SK-N-SH (cell line): ENCODE results near the gene PCK1. TPM values are rescaled to one million over a fixed set of nuclear protein-coding genes. Genes with fewer than 3 reads are reported as not detected.

Experiments
- CTCF ChIA-PET: fragments of 300-600, 350-600 bp; formaldehyde crosslinking; extraction: SDS; loops from one replicate; lab custom pipeline; 2021; lab: Yijun Ruan, JAX
- POLR2A ChIA-PET: fragments of 350-600 bp; sonication (Branson Sonifier 250); formaldehyde crosslinking; extraction: SDS; loops from one replicate; lab custom pipeline; 2020; ENCODE audit warnings: antibody characterized with exemption, inconsistent platforms; lab: Yijun Ruan, JAX
- DNase-seq: peaks from one replicate; pipeline ENCODE4 v3.0.0; 2012
- H2AFZ ChIP-seq: fragments of 200-600 bp; sonication (generic); 2 replicates; pipeline ENCODE4 v1.8.1; 2016; ENCODE audit warnings: antibody characterized with exemption, mild to moderate bottlenecking, low read depth
- H3F3A ChIP-seq: fragments of 200-600 bp; sonication (generic); replicated peaks from 2 replicates; pipeline ENCODE3; 2016; ENCODE audit warnings: antibody characterized with exemption, mild to moderate bottlenecking; ENCODE audit not compliant: insufficient read depth
- H3K27ac ChIP-seq, 2 experiments: fragments of 200-500 bp in 1 of 2; fragments of 200-600 bp in 1 of 2; sonication (Bioruptor generic) in 1 of 2; sonication (generic), shearing (Covaris generic) in 1 of 2; 2 replicates each; pipeline versions ENCODE4 v1.5.1 to v1.6.1; 2014 to 2016; ENCODE audit warnings: low read depth in 2 of 2, inconsistent platforms in 1 of 2, low read length in 1 of 2, mild to moderate bottlenecking in 1 of 2, mixed read lengths in 1 of 2
- H3K27me3 ChIP-seq: fragments of 200-600 bp; sonication (generic), shearing (Covaris generic); 2 replicates; pipeline ENCODE4 v1.6.1; 2016; ENCODE audit warnings: mixed run types; ENCODE audit not compliant: insufficient read depth
- H3K36me3 ChIP-seq, 2 experiments: fragments of 200-500 bp in 1 of 2; fragments of 200-600 bp in 1 of 2; sonication (Bioruptor generic) in 1 of 2; sonication (generic) in 1 of 2; replicated peaks in 1 of 2; 2 replicates each; pipeline versions ENCODE3 to v1.5.1; 2014 to 2016; ENCODE audit warnings: low read length in 1 of 2, mild to moderate bottlenecking in 1 of 2; ENCODE audit not compliant: insufficient read depth in 2 of 2, control insufficient read depth in 1 of 2
- H3K4me1 ChIP-seq, 2 experiments: fragments of 200-500 bp in 1 of 2; fragments of 200-600 bp in 1 of 2; sonication (Bioruptor generic) in 1 of 2; sonication (generic), shearing (Covaris generic) in 1 of 2; 2 replicates each; pipeline versions ENCODE4 v1.5.1 to v1.6.1; 2014 to 2016; ENCODE audit warnings: low read depth in 1 of 2, low read length in 1 of 2, mixed run types in 1 of 2; ENCODE audit not compliant: insufficient read depth in 2 of 2, control insufficient read depth in 1 of 2
- H3K4me2 ChIP-seq: fragments of 200-600 bp; sonication (generic), shearing (Covaris generic); 2 replicates; pipeline ENCODE4 v1.6.1; 2017; ENCODE audit warnings: mixed run types
- H3K4me3 ChIP-seq, 2 experiments: fragments of 200-500 bp in 1 of 2; fragments of 200-600 bp in 1 of 2; sonication (Bioruptor generic) in 1 of 2; sonication (generic), shearing (Covaris generic) in 1 of 2; 2 replicates each; pipeline versions ENCODE4 v1.5.1 to v1.8.1; 2014 to 2016; ENCODE audit warnings: low read depth in 2 of 2, inconsistent platforms in 1 of 2, low read length in 1 of 2, mild to moderate bottlenecking in 1 of 2, mixed read lengths in 1 of 2, moderate library complexity in 1 of 2
- H3K79me2 ChIP-seq: fragments of 200-600 bp; sonication (generic); 2 replicates; pipeline ENCODE4 v1.8.1; 2017; ENCODE audit warnings: mild to moderate bottlenecking; ENCODE audit not compliant: insufficient read depth
- H3K9ac ChIP-seq: fragments of 200-600 bp; sonication (generic); 2 replicates; pipeline ENCODE4 v1.6.1; 2017; ENCODE audit warnings: mixed run types
- H3K9me2 ChIP-seq: fragments of 200-600 bp; sonication (generic); 2 replicates; pipeline ENCODE4 v1.6.1; 2017; ENCODE audit warnings: mixed run types
- H3K9me3 ChIP-seq: fragments of 200-600 bp; sonication (generic); 2 replicates; pipeline ENCODE4 v1.6.1; 2017; ENCODE audit warnings: mixed run types, mild to moderate bottlenecking, moderate library complexity
- H4K20me1 ChIP-seq: fragments of 200-600 bp; sonication (generic); 2 replicates; pipeline ENCODE4 v1.6.1; 2017; ENCODE audit warnings: mild to moderate bottlenecking, mixed run types; ENCODE audit not compliant: insufficient read depth
- CHD2 ChIP-seq: fragments of 150-350 bp; IDR thresholded peaks from 2 replicates; pipeline ENCODE4 v1.6.1; 2018; ENCODE audit warnings: low read length; ENCODE audit not compliant: partially characterized antibody
- EP300 ChIP-seq, 2 experiments: IDR thresholded peaks; 2 replicates each; pipeline versions ENCODE4 v1.4.0 to v1.6.1; 2012; ENCODE audit warnings: borderline replicate concordance in 1 of 2, low read depth in 1 of 2, low read length in 1 of 2
- FOXJ3 ChIP-seq: sonication (generic); formaldehyde crosslinking; IDR thresholded peaks from 2 replicates; pipeline ENCODE4 v1.5.1; 2020; ENCODE audit warnings: mild to moderate bottlenecking, missing genetic modification reagents
- GABPA ChIP-seq: IDR thresholded peaks from 2 replicates; pipeline ENCODE4 v1.4.0; 2012; ENCODE audit warnings: low read depth, mild to moderate bottlenecking
- GATA2 ChIP-seq: sonication (generic); formaldehyde crosslinking; IDR thresholded peaks from 2 replicates; pipeline ENCODE4 v1.5.0; 2020; ENCODE audit warnings: mild to moderate bottlenecking, missing genetic modification reagents
- MAX ChIP-seq: IDR thresholded peaks from 2 replicates; pipeline ENCODE4 v1.4.0; 2012; ENCODE audit warnings: low read depth
- MEF2A ChIP-seq: IDR thresholded peaks from 2 replicates; pipeline ENCODE4 v1.4.0; 2012; ENCODE audit warnings: low read depth, borderline replicate concordance
- MXI1 ChIP-seq: IDR thresholded peaks from 2 replicates; pipeline ENCODE4 v1.6.1; 2012; ENCODE audit warnings: mild to moderate bottlenecking, low read depth, low read length, improper control_type of control experiment
- NRF1 ChIP-seq: IDR thresholded peaks from 2 replicates; pipeline ENCODE4 v1.6.1; 2012; ENCODE audit warnings: low read depth, mild to moderate bottlenecking, low read length
- RAD21 ChIP-seq: IDR thresholded peaks from 2 replicates; pipeline ENCODE4 v1.6.1; 2012; ENCODE audit warnings: mild to moderate bottlenecking, low read length
- RCOR1 ChIP-seq: fragments of 150-350 bp; IDR thresholded peaks from 2 replicates; pipeline ENCODE4 v1.6.1; 2017; ENCODE audit warnings: antibody characterized with exemption, low read length
- REST ChIP-seq: IDR thresholded peaks from 2 replicates; pipeline ENCODE4 v1.6.1; 2012; ENCODE audit warnings: mild to moderate bottlenecking, low read depth, low read length, moderate library complexity
- RFX5 ChIP-seq: IDR thresholded peaks from 2 replicates; pipeline ENCODE4 v1.6.1; 2012; ENCODE audit warnings: mild to moderate bottlenecking, improper control_type of control experiment, low read length
- RXRA ChIP-seq: IDR thresholded peaks from 2 replicates; pipeline ENCODE4 v1.4.0; 2012; ENCODE audit warnings: low read depth, mild to moderate bottlenecking, borderline replicate concordance
- SIN3A ChIP-seq: IDR thresholded peaks from 2 replicates; pipeline ENCODE4 v1.6.1; 2012; ENCODE audit warnings: low read depth, mild to moderate bottlenecking, low read length, moderate library complexity, borderline replicate concordance
- SMC3 ChIP-seq: IDR thresholded peaks from 2 replicates; pipeline ENCODE4 v1.6.1; 2012; ENCODE audit warnings: low read depth, low read length, improper control_type of control experiment
- YY1 ChIP-seq: IDR thresholded peaks from 2 replicates; pipeline ENCODE4 v1.4.0; 2012; ENCODE audit warnings: low read depth, mild to moderate bottlenecking
- ZBTB33 ChIP-seq: IDR thresholded peaks from 2 replicates; pipeline ENCODE4 v1.4.0; 2012; ENCODE audit warnings: low read depth, borderline replicate concordance
- WGBS: methylation state at CpG from one replicate; pipeline ENCODE4 v1.1.6; 2017; ENCODE audit warnings: low lambda C conversion rate; 5-methylcytosine and 5-hydroxymethylcytosine counted together
- polyA plus RNA-seq, 3 experiments: library from polyadenylated mRNA; depleted of rRNA; stranded (reverse); fragments of >200 nt; gene quantifications; 2 replicates each; pipeline ENCODE4 v1.2.3, GENCODE V29; 2012

Gene PCK1
- polyA plus RNA-seq, 1 of the 3 experiments (the other 2 are of a cell fraction) = not detected

GRCh38 chr20:57584768-57585461 is 24.0 kb downstream of the PCK1 start:
- H4K20me1 ChIP-seq = no peaks in the 10 kb centered on the region
- peaks cover 7% of the 10 kb centered on the region; the same call in 1 of the 2 replicates for H3K27me3 ChIP-seq
- no peak overlapping the region for H2AFZ ChIP-seq
- H3K36me3 ChIP-seq = no peaks in the 10 kb centered on the region
- DNase-seq = no peak
- POLR2A ChIA-PET = no interaction called here
- 40% methylated on average over 7 of the region's 8 CpGs for WGBS
- no peak overlapping the region for H3K9ac ChIP-seq
- H3K4me1 ChIP-seq = no peaks in the 10 kb centered on the region; a peak in 1 of 4 replicates
- no peak overlapping the region for H3K4me2 ChIP-seq
- no peaks in the 10 kb centered on the region for H3F3A ChIP-seq
- no peaks in the 10 kb centered on the region for H3K9me3 ChIP-seq
- no peak overlapping the region for H3K4me3 ChIP-seq
- no peak overlapping the region for H3K27ac ChIP-seq
- H3K9me2 ChIP-seq = no peaks in the 10 kb centered on the region
- no peaks in the 10 kb centered on the region for H3K79me2 ChIP-seq
- no peak for TF ChIP-seq SIN3A
- no peak for TF ChIP-seq CHD2
- TF ChIP-seq NRF1 = no peak
- no peak for TF ChIP-seq MEF2A
- no peak for TF ChIP-seq GABPA
- no peak for TF ChIP-seq GATA2 (CRISPR knock-in tag)
- TF ChIP-seq RXRA = no peak
- no peak for TF ChIP-seq MXI1
- TF ChIP-seq RCOR1 = no peak
- no peak for TF ChIP-seq ZBTB33
- no peak for TF ChIP-seq RFX5
- TF ChIP-seq RAD21 = no peak
- no peak for TF ChIP-seq YY1
- TF ChIP-seq, all 33 proteins: peak for 0
- CTCF ChIA-PET = interaction anchor here (0.7 to 21.1 kb wide), 7 partner anchors 12 to 624 kb away, joined by 3 to 403 read pairs (median 3); no protein-coding TSS in a partner anchor

GRCh38 chr20:57585466-57586213 is 24.7 kb downstream of the PCK1 start:
- Histone ChIP-seq H3K4me2 (no peak overlapping the region), H2AFZ (no peak overlapping the region), H3K9me3 (no peaks in the 10 kb centered on the region), H3K9ac (no peak overlapping the region), H3K79me2 (no peaks in the 10 kb centered on the region), H3K4me1 (no peaks in the 10 kb centered on the region; a peak in 1 of 4 replicates), H3K9me2 (no peaks in the 10 kb centered on the region), H4K20me1 (no peaks in the 10 kb centered on the region), H3F3A (no peaks in the 10 kb centered on the region), H3K36me3 (no peaks in the 10 kb centered on the region), H3K27me3 (peaks cover 7% of the 10 kb centered on the region; the same call in 1 of the 2 replicates), H3K4me3 (no peak overlapping the region), H3K27ac (no peak overlapping the region)
- ChIA-PET CTCF (interaction anchor here (0.7 to 21.1 kb wide), 5 partner anchors 11 to 624 kb away, joined by 3 to 403 read pairs (median 6); no protein-coding TSS in a partner anchor), POLR2A (no interaction called here)
- DNase-seq = no peak
- WGBS = 39% methylated on average over 17 of the region's 17 CpGs
- TF ChIP-seq YY1 = no peak
- no peak for TF ChIP-seq NRF1
- no peak for TF ChIP-seq EP300 (IDR thresholded peaks at IDR 0.05; ENCODE audit: borderline replicate concordance in 1 of 2, low read depth in 1 of 2, low read length in 1 of 2)
- no peak for TF ChIP-seq SMC3
- no peak for TF ChIP-seq ZBTB33
- TF ChIP-seq FOXJ3 (CRISPR knock-in tag) = no peak
- no peak for TF ChIP-seq MAX
- no peak for TF ChIP-seq REST
